Suprapubic skin (tissue), 3 donors: ENCODE measurements around the gene MAPK14.

Experiments
- CTCF ChIP-seq, 2 donors: fragments of 200-600 bp in 1 of 2; fragments of 450-650 bp in 1 of 2; sonication (generic) in 1 of 2; IDR thresholded peaks; one replicate each; pipeline ENCODE4 v1.5.1; 2016 to 2019; ENCODE audit warnings: antibody characterized with exemption in 2 of 2, mild to moderate bottlenecking in 1 of 2, moderate library complexity in 1 of 2
- POLR2AphosphoS5 ChIP-seq, 3 donors: sonication (generic); formaldehyde crosslinking; IDR thresholded peaks; one replicate each; pipeline ENCODE4 v1.6.1; 2017; ENCODE audit warnings: antibody characterized with exemption in 3 of 3

DNA sequence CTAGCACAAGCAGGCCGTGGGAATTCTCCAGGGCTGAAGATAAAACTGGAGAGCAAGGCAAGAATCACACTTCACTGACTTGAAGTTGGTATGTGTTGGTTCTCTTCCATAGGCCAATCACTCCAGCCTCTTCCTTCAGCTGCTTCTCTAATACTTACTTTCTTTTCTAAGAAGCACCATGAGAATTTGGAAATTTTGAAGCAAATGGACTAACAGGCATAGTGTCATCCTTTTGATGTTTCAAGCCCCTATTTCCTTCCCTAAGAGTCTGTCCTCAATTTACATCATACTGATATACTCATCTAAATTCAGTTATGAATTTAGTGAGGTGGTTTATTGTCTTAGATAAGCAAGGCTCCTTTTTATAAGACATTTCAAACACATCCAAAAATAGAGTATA is 27.2 kb upstream of the MAPK14 start:
- TF ChIP-seq CTCF (IDR thresholded peaks at IDR 0.05) (no peak), POLR2AphosphoS5 (IDR thresholded peaks at IDR 0.05) (no peak)
